CD4-positive, alpha-beta T cell treated with Interleukin-4 for 1 hour (primary cell): ENCODE results near the gene PLEKHN1.

Source experiments
- DNase-seq, 2 donors: peaks; one replicate each; pipeline ENCODE4 v3.0.0-alpha.2; 2020 to 2022

PLEKHN1 gene

DNA sequence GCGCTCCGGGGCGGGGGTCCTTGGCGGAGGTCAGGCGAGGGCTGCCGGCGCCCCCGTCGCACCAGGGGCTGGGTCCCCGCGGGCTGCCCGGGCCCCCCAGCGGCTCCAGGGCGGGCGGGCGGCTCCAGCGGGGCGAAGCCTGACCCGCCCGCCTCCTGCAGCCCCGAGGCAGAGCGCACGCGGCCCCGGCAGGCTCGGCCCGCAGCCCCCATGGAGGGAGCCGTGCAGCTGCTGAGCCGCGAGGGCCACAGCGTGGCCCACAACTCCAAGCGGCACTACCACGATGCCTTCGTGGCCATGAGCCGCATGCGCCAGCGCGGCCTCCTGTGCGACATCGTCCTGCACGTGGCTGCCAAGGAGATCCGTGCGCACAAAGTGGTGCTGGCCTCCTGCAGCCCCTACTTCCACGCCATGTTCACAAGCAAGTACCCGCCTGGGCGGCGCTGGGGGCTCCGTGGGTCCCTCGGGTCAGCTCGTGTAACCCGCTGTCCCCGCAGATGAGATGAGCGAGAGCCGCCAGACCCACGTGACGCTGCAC is 5.1 kb upstream of the PLEKHN1 start:
- no peak for DNase-seq

DNA sequence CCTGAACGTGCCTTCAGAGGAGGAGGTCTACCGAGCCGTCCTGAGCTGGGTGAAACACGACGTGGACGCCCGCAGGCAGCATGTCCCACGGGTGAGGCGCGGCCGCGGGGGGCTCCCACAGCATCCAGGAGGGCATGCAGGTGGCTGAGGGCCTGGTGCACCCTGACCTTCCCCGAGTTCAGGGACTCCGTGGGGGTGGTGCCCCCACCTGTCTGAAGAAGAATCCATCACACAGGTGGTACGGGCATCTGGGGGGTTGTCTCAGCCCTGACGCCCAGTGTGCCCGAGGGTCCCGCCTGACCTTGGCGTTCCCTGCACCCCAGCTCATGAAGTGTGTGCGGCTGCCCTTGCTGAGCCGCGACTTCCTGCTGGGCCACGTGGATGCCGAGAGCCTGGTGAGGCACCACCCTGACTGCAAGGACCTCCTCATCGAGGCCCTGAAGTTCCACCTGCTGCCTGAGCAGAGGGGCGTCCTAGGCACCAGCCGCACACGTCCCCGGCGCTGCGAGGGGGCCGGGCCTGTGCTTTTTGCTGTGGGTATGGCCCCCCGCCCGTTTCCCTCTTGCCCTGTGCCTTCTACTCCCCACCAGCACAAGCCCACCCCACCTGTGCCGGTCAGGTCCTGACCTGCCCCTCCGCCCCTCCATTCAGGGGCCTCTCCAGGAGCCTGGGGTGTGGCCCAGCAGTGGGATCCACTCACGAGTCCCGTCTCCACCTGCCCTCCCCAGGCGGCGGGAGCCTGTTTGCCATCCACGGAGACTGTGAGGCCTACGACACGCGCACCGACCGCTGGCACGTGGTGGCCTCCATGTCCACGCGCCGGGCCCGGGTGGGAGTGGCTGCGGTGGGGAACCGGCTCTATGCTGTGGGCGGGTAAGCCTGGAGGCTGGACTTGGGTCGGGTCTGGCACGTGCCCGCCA is 3.6 kb upstream of the PLEKHN1 start:
- no peak for DNase-seq

DNA sequence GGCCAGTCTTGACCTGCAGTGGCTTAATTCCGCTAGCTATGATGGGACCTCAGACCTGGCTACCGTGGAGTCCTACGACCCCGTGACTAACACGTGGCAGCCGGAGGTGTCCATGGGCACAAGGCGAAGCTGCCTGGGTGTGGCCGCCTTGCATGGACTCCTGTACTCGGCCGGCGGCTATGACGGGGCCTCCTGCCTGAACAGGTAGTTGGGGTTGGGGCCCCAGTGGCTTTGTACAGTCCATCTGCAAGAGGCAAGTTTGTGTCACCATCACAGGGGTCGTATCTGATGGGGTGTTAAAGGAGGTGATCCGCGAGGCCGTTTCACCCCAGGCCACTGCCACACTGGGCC is 3.0 kb upstream of the PLEKHN1 start:
- no peak for DNase-seq

DNA sequence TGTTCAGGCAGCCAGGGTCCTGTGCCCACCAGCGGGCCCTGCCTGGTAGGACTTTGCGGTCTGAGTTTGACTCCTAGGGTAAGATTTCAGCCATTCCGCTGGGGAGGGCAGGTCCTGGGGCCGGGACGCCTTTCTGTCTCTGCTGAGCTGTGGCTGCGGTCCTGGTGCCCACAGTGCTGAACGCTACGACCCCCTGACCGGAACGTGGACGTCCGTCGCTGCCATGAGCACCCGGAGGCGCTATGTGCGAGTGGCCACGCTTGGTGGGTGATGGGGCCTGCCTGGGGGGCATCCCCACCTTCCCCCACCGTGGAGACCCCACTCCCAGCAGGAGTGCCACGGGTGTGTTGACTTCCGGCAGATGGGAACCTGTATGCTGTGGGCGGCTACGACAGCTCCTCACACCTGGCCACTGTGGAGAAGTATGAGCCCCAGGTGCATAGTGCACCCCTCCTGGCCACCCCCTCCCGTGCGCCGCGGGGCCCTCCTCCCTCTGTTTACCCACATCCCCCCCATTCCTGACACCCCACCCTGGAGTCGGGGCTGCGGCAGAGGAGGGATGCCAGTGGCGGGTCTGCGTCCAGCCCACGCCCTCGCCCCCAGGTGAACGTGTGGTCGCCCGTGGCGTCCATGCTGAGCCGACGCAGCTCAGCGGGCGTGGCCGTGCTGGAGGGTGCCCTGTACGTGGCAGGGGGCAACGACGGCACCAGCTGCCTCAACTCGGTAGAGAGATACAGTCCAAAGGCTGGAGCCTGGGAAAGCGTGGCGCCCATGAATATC is 2.3 kb upstream of the PLEKHN1 start:
- DNase-seq: no peak

DNA sequence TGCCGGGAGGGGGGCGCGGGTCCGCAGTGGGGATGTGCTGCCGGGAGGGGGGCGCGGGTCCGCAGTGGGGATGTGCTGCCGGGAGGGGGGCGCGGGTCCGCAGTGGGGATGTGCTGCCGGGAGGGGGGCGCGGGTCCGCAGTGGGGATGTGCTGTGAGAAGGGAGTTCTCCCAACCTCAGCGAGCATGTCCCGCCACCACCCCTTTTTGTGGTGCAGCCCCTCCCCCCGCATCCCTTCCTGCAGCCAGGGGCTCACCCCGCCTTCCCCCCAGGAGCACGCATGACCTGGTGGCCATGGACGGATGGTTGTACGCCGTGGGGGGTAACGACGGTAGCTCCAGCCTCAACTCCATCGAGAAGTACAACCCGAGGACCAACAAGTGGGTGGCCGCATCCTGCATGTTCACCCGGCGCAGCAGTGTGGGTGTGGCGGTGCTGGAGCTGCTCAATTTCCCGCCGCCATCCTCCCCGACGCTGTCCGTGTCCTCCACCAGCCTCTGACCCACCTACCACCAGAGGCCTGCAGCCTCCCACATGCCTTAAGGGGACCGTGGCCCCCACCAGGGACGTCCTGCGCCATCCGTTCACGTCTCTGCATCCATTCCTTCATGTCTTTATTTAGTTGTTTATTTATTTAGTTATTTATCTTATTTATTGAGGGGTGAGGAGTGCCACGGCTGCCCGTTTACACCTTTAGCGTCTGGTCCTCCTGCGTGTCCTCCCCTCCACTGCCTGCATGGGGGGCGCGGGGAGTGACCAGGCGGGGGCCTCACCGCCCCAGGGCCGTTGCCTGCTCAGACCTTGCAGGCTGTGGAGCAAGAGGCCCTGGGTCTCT is 1.4 kb upstream of the PLEKHN1 start:
- no peak for DNase-seq

DNA sequence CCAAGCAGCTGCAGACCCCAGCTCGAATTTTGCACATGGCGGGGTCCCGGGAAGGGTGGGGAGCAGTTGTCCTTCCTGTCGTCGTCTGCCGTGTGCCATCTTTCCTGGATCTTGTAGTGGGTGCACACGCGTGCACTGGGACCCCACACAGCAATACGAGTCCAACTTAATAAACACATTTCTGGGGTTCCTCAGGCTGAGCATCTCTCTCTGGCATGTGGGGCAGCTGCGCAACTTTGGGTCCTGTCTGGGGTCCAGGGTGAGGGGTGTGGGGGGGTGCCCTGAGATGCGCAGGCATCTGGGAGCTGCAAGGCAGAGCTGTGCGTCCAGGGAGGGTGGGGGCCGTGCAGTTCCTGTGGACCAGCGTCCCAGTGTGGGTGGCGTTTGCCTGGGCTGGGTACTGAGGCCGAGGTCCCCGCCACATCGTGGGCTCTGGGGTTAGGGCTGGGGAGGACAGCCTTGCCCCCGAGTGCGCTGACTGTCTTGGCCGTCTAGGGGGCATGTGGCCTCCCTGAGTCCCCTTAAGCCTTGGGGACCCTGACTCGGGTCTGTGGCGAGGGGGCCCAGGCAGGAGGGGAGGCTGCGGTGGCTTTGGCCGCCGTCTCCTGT is 652 bp upstream of the PLEKHN1 start:
- DNase-seq: no peak

DNA sequence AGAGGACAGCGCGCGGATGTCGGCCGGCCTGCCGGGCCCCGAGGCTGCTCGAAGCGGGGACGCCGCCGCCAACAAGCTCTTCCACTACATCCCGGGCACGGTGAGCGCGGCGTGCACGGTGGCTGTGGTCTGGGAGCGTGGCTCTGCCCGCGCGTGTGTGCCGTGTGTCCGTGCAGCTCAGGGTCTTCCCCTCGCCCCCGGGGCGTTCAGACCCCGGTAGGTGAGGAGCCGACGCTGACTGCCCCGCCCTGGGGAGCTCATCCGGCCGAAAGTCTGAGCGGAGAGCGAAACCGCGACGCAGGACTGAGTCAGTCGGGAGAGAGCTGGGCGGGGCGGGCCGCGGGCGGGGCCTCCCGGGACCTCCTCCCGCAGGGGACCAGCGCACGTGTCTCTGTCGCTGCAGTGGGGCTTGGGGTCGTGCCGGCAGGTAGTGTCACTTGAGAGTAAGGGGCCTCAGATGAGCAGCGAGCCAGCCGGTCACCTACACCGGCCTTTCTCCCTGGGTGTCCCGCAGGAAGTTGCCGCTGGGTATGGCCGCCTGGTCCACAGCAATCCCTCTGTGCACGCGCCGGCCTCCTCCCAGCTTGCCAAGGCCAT is 520 bp downstream of the PLEKHN1 start:
- DNase-seq: peak; percentile 64 to 69

DNA sequence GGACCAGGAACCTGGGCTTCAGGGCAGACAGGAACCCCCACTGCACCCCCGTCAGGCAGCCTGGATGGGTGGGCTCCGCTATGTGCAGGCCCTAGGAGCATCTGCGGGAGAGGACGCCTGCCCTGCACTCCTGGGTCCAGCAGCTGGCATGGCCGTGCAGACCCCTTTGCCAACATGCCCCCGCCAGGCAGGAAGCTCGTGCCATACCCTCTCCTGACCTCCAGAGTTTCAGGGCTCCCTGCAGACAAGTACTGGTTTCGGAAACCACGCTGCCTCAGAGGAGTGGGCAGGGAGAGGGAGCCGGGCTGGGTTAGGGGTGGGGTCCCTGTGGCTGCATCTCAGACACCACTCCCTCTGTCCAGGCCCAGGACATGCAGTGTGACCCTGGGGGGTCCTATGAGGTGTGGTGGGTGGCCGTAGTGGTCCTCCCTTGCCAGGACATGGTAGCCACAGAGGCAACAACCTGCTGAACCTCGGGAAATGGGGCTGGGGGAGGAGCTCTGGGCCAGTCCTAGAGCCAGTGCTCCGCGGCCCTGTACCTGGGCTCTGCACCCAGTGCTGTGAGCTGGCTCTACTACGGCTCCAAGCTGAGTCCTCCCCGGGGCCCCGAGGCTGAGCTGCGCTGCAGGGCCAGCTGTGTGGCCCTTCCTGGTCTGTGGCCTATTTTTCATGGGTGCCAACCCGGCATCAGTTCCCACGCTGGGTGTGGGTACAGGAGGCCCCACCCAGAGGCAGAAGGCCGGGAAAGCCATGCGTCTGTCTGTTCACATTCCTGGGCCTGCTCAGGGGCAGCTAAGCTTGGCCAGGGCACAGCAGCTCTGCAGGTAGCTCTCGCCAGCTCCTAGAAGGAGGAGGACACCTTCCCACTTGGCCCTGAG is 1.4 kb downstream of the PLEKHN1 start:
- DNase-seq: no peak

DNA sequence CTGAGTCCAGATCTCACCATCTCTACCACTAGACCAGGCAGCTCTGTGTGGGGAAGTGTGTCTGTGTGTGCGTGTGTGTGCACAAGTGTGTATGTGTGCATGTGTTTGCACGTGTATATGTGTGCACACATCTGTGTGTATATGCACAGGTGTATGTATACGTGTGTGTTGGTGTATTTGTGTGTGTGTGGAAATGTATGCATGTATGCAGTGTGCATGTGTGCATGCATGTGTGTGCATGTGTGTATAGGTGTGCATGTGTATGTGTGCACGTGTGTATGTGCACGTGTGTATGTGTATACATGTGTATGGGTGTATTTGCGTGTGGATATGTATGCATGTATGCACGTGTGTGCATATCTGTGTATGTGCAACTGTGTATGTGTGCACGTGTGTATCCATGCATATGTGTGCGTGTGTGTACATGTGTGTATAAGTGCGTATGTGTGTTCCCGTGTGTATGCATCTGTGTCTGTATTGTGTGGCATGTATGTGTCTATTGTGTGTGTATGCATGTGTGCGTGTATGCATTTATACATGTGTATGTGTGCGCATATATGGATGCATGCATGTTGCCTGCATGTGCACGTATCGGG is 3.1 kb downstream of the PLEKHN1 start:
- no peak for DNase-seq

DNA sequence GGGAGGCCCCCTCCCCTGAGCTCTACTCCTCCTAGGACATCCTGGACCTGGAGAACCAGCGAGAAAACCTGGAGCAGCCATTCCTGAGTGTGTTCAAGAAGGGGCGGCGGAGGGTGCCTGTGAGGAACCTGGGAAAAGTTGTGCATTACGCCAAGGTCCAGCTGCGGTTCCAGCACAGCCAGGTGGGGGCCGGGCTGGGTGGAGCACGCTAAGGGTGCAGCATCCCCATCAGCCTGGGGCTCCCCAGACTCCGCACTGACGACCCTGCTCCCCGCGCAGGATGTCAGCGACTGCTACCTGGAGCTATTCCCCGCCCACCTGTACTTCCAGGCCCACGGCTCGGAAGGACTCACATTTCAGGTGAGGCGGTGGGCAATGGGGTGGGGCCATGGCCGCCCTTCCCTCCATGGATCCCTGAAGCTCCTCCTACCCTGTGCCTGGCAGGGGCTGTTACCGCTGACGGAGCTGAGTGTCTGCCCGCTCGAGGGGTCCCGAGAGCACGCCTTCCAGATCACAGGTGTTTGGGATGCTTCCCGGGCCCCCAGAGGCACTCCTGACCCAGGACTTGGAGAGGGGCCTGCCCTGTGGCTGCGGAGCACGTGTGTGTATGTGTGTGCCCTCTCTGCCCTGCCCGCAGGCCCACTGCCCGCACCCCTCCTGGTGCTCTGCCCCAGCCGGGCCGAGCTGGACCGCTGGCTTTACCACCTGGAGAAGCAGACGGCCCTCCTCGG is 4.1 kb downstream of the PLEKHN1 start:
- DNase-seq: no peak

DNA sequence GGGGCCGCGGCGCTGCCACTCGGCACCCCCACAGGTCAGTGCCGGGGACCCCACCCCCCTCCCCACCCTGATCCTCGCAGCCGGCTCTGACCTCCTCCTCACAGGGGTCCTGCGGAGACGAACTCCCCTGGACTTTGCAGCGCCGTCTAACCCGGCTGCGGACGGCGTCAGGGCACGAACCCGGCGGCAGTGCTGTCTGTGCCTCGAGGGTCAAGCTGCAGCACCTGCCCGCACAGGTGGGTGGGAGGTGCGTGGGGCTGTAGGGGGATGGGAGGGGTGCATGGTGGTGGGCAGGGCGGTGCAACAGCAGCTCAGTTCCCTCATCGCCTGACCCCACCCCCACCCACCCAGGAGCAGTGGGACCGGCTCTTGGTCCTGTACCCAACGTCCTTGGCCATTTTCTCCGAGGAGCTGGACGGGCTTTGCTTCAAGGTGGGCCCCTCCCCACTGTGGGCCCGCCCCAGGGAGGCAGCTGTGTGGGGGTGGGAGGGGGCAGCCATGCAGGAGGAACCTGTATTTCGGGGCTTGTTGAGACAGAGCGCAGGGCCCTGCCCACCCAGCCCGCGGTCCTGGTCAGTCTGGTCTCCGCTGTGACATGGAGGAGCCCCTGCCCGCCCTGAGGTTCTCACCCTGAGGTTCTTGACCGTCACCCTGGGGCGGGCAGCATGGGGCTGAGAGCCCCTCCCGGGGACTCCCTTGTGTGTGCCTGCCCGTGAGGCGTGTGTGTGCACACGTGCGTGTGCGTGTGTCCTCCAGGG is 4.9 kb downstream of the PLEKHN1 start:
- no peak for DNase-seq

DNA sequence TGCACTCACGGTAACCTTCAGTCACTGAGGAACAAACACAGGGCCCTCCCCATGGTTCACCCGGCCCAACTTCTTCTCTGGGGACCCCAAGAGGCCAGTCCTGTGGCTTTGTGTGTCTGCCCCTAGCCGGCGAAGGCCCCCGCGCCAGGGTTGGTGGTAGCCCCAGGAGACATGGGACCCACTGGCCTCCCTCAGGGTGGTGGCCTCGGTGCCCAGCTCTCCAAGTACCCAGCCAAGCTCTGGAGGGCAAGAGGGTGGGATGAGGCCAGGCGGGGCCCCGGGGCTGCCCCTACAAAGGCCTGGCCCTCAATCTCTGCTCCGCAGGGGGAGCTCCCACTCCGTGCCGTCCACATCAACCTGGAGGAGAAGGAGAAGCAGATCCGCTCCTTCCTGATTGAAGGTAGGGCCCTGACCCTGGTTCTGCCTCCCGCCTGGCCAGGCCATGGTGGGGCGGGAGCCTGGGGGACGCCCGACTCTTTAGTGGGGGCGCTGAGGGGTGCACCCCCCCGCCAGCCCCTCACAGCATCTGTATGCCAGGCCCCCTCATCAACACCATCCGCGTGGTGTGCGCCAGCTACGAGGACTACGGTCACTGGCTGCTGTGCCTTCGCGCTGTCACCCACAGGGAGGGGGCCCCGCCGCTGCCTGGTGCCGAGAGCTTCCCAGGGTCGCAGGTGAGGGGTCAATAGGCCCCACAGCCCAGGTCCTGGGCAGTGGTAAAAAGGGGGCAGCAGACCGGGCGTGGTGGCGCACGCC is 5.6 kb downstream of the PLEKHN1 start:
- no peak for DNase-seq

DNA sequence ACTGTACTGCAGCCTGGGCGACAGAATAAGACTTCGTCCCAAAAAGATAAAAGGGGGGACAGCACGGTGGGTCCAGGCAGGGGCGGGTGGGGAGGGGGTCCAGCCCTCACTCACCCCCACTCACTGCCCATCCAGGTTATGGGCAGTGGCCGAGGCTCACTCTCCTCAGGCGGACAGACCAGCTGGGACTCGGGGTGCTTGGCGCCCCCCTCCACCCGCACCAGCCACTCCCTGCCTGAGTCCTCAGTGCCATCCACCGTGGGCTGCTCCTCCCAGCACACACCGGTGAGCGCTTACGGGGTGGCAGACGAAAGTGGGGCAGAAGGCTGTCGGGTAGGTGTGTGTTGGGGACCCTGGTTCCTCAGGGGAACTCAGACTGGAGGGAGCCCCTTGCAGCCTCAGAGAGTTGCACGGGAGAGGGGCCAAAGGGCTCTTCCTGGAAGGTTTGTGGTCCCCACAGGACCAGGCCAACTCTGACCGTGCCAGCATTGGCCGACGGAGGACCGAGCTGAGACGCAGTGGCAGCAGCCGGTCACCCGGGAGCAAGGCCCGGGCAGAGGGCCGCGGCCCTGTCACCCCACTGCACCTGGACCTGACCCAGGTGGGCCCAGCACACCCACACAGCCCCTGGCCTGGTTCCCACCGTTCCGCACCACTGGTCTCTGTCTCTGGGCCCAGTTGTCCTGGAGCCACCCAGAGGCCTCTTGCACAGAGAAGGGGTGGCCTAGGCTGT is 6.6 kb downstream of the PLEKHN1 start:
- no peak for DNase-seq

DNA sequence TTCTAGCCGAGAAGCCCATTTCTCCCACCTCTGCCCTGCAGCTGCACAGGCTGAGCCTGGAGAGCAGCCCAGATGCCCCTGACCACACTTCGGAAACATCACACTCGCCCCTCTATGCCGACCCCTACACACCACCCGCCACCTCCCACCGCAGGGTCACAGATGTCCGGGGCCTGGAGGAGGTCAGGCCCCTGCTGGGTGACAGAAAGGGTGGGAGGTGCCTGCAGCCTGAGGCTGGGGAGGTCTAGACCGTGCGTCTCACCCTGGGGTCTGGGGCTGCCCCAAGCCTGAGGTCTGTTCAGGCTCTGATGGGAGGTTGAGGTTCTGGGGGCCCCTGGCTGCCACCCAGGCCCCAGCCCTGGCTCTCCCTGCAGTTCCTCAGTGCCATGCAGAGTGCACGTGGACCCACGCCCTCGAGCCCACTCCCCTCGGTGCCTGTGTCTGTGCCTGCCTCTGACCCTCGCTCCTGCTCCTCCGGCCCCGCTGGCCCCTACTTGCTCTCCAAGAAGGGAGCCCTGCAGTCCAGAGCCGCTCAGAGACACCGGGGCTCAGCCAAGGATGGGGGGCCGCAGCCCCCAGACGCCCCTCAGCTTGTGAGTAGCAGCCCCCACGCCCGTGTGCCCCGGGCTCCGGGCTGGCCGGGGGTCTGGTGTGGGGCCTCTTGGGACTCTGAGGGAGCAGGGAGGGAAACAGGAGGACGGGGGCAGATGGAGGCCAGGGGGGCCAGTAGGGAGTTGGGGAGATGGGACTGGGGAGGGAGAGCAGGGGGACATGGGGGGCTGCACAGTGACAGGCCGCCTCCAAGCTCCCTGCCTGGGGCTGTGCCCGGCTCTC is 7.4 kb downstream of the PLEKHN1 start:
- no peak for DNase-seq

DNA sequence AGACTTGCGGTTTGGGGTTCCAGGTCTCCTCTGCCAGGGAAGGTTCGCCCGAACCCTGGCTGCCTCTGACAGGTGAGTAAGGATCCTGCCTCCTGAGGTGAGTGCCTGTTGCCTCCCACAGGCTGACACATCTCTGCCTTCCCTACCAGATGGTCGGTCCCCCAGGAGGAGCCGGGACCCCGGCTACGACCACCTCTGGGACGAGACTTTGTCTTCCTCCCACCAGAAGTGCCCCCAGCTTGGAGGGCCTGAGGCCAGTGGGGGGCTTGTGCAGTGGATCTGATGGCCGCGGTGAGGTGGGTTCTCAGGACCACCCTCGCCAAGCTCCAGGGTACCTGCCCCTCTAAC is 8.0 kb downstream of the PLEKHN1 start:
- no peak for DNase-seq

DNA sequence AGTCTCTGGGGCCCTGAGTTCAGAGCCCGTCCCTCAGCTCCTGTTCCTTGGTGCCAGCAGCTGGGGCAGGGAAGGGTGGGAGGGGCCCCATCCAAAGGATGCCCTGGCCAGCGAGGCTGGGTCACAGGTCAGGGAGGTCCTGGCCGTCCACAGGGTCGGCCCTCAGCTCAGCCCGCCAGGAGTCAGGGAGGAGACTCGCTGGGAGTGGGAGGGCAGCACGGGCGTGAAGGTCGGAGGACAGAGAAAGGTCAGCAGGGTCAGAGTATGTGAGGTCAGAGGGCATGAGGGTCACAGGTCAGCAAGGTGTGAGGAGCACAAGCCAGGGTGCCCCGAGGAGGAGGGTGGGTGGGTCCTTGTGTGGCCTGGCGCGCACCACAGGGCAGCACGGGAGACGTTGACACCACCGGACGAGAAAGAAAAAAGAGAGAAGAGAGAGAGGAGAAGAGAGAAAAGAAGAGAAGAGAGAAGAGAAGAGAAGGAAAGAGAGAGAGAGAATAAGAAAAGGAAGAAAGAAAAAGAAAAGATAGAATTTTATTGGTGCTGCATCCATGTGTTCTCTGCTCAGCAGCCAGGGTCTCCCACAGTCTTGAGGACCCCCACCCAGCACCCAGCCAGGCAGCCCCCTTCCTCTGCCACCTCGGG is 8.5 kb downstream of the PLEKHN1 start:
- no peak for DNase-seq
